PC-3 (cell line): ENCODE measurements around the gene ARAF. TPM values are rescaled to one million over a fixed set of nuclear protein-coding genes. Genes with fewer than 3 reads are reported as not detected.
A peak's percentile ranks its signal among the peaks of the same experiment; 100 is the strongest.

Source experiments
- ATAC-seq: fragments of 200-7000 bp; cut with Tn5 transposase; 2 replicates; pipeline ENCODE4 v1.9.1; 2020; ENCODE audit warnings: mild to moderate bottlenecking, moderate library complexity
- BruUV-seq: library from RNA; stranded (reverse); fragments of 400-500 nt; replicated peaks from 2 replicates; lab custom pipeline; 2021; lab: Mats Ljungman, UMichigan
- CTCF ChIA-PET: fragments of 300-600 bp; sonication (Branson Sonifier 250); formaldehyde crosslinking; loops from one replicate; lab custom pipeline; 2022; ENCODE audit warnings: antibody characterized with exemption; lab: Charles Lee
- POLR2A ChIA-PET: fragments of 300-600 bp; sonication (Branson Sonifier 250); formaldehyde crosslinking; loops from one replicate; lab custom pipeline; 2022; ENCODE audit warnings: antibody characterized with exemption; ENCODE audit not compliant: unreplicated experiment; lab: Charles Lee
- DNase-seq: peaks from one replicate; pipeline ENCODE4 v3.0.0-alpha.2; 2015
- H2AFZ ChIP-seq: fragments of 300-600 bp; sonication (generic); 2 replicates; pipeline ENCODE4 v1.6.0; 2016; ENCODE audit warnings: antibody characterized with exemption, low read length
- H3F3A ChIP-seq: fragments of 300-600 bp; sonication (generic); one replicate; pipeline ENCODE4 v1.6.0; 2017; ENCODE audit warnings: antibody characterized with exemption, low read length, control low read depth, mild to moderate bottlenecking; ENCODE audit not compliant: unreplicated experiment
- H3K27ac ChIP-seq: fragments of 300-600 bp; sonication (generic); 2 replicates; pipeline ENCODE4 v1.5.1; 2016; ENCODE audit warnings: mild to moderate bottlenecking, low read length
- H3K27me3 ChIP-seq: fragments of 300-600 bp; sonication (generic); 2 replicates; pipeline ENCODE4 v1.6.1; 2016; ENCODE audit warnings: low read length, mixed read lengths
- H3K36me3 ChIP-seq: fragments of 300-600 bp; sonication (generic); 2 replicates; pipeline ENCODE4 v1.6.1; 2016; ENCODE audit warnings: low read depth, mixed run types, low read length, mixed read lengths
- H3K4me1 ChIP-seq: fragments of 300-600 bp; sonication (generic); 2 replicates; pipeline ENCODE4 v1.5.1; 2016; ENCODE audit warnings: low read length; ENCODE audit not compliant: insufficient read depth
- H3K4me2 ChIP-seq: fragments of 300-600 bp; sonication (generic); 2 replicates; pipeline ENCODE4 v1.6.0; 2016; ENCODE audit warnings: low read length
- H3K4me3 ChIP-seq: fragments of 300-600 bp; sonication (generic); 2 replicates; pipeline ENCODE4 v1.5.1; 2016; ENCODE audit warnings: mild to moderate bottlenecking, low read length, mixed read lengths
- H3K79me2 ChIP-seq: fragments of 300-600 bp; sonication (generic); 2 replicates; pipeline ENCODE4 v1.6.1; 2017; ENCODE audit warnings: low read length, mixed read lengths
- H3K9ac ChIP-seq: fragments of 300-600 bp; sonication (generic); 2 replicates; pipeline ENCODE4 v1.6.0; 2016; ENCODE audit warnings: mild to moderate bottlenecking, low read length
- H3K9me2 ChIP-seq: fragments of 300-600 bp; sonication (generic); replicated peaks from 2 replicates; pipeline ENCODE4 v1.6.1; 2016; ENCODE audit warnings: mixed run types, low read length, mixed read lengths
- H3K9me3 ChIP-seq: fragments of 300-600 bp; sonication (generic); 2 replicates; pipeline ENCODE4 v1.6.1; 2016; ENCODE audit warnings: low read length, mixed read lengths
- H4K20me1 ChIP-seq: fragments of 300-600 bp; sonication (generic); 2 replicates; pipeline ENCODE4 v1.6.1; 2016; ENCODE audit warnings: low read length, mixed read lengths
- EZH2 ChIP-seq: fragments of 300-600 bp; sonication (generic); IDR thresholded peaks from one replicate; pipeline ENCODE4 v1.6.1; 2017; ENCODE audit warnings: antibody characterized with exemption, mild to moderate bottlenecking, low read length; ENCODE audit not compliant: unreplicated experiment
- EZH2phosphoT487 ChIP-seq: fragments of 300-600 bp; sonication (generic); IDR thresholded peaks from 2 replicates; pipeline ENCODE4 v1.6.1; 2018; ENCODE audit warnings: mild to moderate bottlenecking, antibody characterized with exemption, low read length, borderline replicate concordance
- intact Hi-C: fragments of 100-400 bp; cut with micrococcal nuclease; formaldehyde crosslinking; loops from 2 replicates; pipeline ENCODE4 v1.9.0; 2023
- total RNA-seq: library from RNA; depleted of rRNA; stranded (reverse); fragments of >200 nt; gene quantifications from 2 replicates; pipeline ENCODE4 v1.2.3, GENCODE V29; 2014
- TF ChIP-seq, protein P1 (sequence below): fragments of 300-600 bp; sonication (generic); conservative IDR thresholded peaks from 2 replicates; pipeline ENCODE4 v1.5.1; 2017; ENCODE audit warnings: antibody characterized with exemption, low read depth, mild to moderate bottlenecking, low read length

ARAF gene
- total RNA-seq, 1 experiment from 2014 or later: 52.6 TPM

DNA sequence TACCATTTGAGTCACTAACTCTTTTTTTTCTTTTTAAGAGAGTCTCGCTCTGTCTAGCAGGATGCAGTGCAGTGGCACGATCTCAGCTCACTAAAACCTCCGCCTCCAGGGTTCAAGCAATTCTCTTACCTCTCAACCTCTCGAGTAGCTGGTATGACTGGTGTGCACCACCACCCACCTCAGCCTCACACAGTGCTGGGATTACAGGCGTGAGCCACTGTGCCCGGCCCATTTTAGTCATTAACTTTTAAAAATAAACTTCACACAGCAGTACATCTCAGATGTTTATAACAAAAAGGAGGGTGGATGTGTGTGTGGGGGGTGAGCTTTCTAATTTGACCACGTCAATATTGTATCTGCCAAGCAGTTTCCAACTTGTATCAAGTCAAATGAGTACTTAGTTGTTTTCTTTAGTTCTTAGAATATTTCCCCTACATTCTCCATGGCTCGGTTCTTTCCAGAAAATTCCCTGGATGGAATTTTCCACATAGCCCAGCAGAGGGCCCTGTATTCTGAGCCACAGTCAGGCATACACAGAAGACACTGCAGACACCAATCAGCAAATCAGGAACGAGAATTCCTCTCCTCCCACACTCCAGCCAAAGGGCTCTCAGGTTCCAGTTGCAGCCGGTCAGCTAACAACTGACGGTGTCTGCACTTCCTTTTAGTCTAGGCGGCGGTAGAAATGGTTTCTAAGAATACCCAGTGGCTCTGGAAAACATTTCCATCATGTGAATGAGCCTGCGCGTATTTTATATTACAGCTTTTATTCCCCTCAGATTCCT, 20.1 kb upstream of the ARAF start:
- H3K4me1 ChIP-seq: peaks cover 4% of the 10 kb centered on the region; the same call in 1 of the 2 replicates
- POLR2A ChIA-PET: no interaction called here
- H3K4me2 ChIP-seq: peak overlapping the region; percentile 45
- no peaks in the 10 kb centered on the region for H3K36me3 ChIP-seq
- ATAC-seq (peak; percentile 100), DNase-seq (peak; percentile 89)
- H3K79me2 ChIP-seq: no peaks in the 10 kb centered on the region
- H4K20me1 ChIP-seq: no peaks in the 10 kb centered on the region
- CTCF ChIA-PET: interaction anchor here (0.6 to 1.3 kb wide), 3 partner anchors 15 to 211 kb away, joined by 3 to 6 read pairs (median 4); no protein-coding TSS in a partner anchor
- no TSS peak for BruUV-seq
- peak overlapping the region; percentile 91 for H2AFZ ChIP-seq
- no peak for TF ChIP-seq EZH2
- TF ChIP-seq, protein P1, sequence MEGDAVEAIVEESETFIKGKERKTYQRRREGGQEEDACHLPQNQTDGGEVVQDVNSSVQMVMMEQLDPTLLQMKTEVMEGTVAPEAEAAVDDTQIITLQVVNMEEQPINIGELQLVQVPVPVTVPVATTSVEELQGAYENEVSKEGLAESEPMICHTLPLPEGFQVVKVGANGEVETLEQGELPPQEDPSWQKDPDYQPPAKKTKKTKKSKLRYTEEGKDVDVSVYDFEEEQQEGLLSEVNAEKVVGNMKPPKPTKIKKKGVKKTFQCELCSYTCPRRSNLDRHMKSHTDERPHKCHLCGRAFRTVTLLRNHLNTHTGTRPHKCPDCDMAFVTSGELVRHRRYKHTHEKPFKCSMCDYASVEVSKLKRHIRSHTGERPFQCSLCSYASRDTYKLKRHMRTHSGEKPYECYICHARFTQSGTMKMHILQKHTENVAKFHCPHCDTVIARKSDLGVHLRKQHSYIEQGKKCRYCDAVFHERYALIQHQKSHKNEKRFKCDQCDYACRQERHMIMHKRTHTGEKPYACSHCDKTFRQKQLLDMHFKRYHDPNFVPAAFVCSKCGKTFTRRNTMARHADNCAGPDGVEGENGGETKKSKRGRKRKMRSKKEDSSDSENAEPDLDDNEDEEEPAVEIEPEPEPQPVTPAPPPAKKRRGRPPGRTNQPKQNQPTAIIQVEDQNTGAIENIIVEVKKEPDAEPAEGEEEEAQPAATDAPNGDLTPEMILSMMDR: peak; percentile 72
- H3K27ac ChIP-seq: no peak overlapping the region
- intact Hi-C loops: loop anchor here (1.0 kb wide), 2 partner anchors 88 to 103 kb away; partner anchors contain the start of gene CFP
- no peaks in the 10 kb centered on the region for H3K9me3 ChIP-seq
- H3K9me2 ChIP-seq: no peaks in the 10 kb centered on the region
- H3K9ac ChIP-seq: peak overlapping the region; percentile 12
- no peaks in the 10 kb centered on the region for H3K27me3 ChIP-seq
- no peak overlapping the region for H3K4me3 ChIP-seq
- H3F3A ChIP-seq: no peaks in the 10 kb centered on the region

DNA sequence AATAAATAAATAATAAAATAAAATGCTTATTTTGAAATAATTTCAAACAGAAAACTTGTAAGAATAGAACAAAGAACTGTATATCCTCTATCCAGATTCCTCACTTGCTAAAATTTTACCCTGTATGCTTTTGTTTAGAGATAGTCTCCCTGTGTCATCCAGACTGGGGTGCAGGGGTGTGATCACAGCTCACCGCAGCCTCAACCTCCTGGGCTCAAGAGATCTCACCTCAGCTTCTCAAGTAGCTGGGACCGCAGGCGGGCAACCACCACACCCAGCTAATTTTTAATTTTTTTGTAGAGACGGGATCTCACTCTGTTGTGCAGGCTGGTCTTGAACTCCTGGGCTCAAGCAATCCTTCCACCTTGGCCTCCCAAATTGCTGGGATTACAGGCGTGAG, 17.5 kb upstream of the ARAF start:
- ChIA-PET CTCF (no interaction called here), POLR2A (no interaction called here)
- ATAC-seq (no peak), DNase-seq (no peak)
- Histone ChIP-seq H3K9me2 (no peaks in the 10 kb centered on the region), H3K4me3 (no peak overlapping the region), H3K9ac (no peak overlapping the region), H4K20me1 (no peaks in the 10 kb centered on the region), H3K9me3 (no peaks in the 10 kb centered on the region), H3K27me3 (no peaks in the 10 kb centered on the region), H2AFZ (no peak overlapping the region), H3K36me3 (no peaks in the 10 kb centered on the region), H3K27ac (no peak overlapping the region), H3F3A (no peaks in the 10 kb centered on the region), H3K79me2 (no peaks in the 10 kb centered on the region), H3K4me2 (no peak overlapping the region), H3K4me1 (peaks cover 4% of the 10 kb centered on the region; the same call in 1 of the 2 replicates)
- no peak for TF ChIP-seq EZH2
- intact Hi-C loops: no loop called here
- no TSS peak for BruUV-seq

DNA sequence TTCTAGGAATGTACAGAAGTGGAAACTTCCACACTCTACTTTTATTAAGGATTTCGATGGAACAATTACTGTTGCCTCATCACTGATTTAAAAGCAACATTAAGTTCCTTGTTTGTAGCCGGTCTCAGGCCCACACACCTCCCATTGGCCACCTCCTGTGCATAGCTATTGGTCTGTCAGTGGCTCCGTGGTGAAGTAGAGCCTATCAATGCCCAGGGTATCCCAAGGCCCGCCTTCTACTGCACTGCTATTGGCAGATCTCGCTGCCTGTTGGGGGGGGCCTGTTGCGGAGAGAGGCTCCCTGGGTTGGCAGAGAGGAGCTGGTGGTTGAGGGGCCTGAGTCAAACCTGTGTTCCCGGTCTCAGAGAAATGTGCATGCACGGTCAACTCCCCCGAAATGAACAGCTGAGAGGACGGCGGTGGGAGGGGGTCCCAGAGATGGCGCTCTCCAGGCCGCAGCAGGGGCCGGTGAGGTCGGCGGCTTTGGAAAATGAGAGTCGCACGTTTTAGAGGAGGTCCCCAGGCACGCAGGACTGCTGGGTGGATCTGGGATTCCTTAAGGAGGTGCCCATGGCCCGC, 4.9 kb upstream of the ARAF start:
- no peaks in the 10 kb centered on the region for H4K20me1 ChIP-seq
- BruUV-seq: no TSS peak
- H3K9me3 ChIP-seq: no peaks in the 10 kb centered on the region
- intact Hi-C loops: no loop called here
- H3K27me3 ChIP-seq: no peaks in the 10 kb centered on the region
- no peaks in the 10 kb centered on the region for H3K9me2 ChIP-seq
- H3K9ac ChIP-seq: peak overlapping the region; percentile 77
- peak; percentile 90 for DNase-seq
- H3K4me1 ChIP-seq: peaks cover 13% of the 10 kb centered on the region
- peak overlapping the region; percentile 88 for H2AFZ ChIP-seq
- CTCF ChIA-PET: interaction anchor here (0.5 to 1.2 kb wide), 2 partner anchors 15 to 134 kb away, joined by 3 to 6 read pairs; no protein-coding TSS in a partner anchor
- no peaks in the 10 kb centered on the region for H3F3A ChIP-seq
- H3K4me3 ChIP-seq: peak overlapping the region; percentile 68
- H3K27ac ChIP-seq: peak overlapping the region; percentile 40
- POLR2A ChIA-PET: interaction anchor here (0.5 kb wide), 1 partner anchor 17 kb away, joined by 4 read pairs; no protein-coding TSS in a partner anchor
- no peak for TF ChIP-seq EZH2phosphoT487
- TF ChIP-seq EZH2: no peak
- TF ChIP-seq, protein P1: no peak
- H3K79me2 ChIP-seq: peaks cover 4% of the 10 kb centered on the region; the same call in 1 of the 2 replicates
- ATAC-seq: peak; percentile 93
- H3K4me2 ChIP-seq: peak overlapping the region; percentile 82
- no peaks in the 10 kb centered on the region for H3K36me3 ChIP-seq
